ENCODE measurements around the gene SDK2. TPM values are rescaled to one million over a fixed set of nuclear protein-coding genes. Genes with fewer than 3 reads are reported as not detected.

SDK2 gene
- total and polyA plus RNA-seq, 2 of the 4 experiments (the other 2 are of a cell fraction), result under 0.01 to 0.03 TPM

GRCh38 chr17:73357318-73357717 is 286.9 kb downstream of the SDK2 start:
- H3K27ac ChIP-seq (ENCODE audit: insufficient read depth, low read length), result no peak overlapping the region
- no peak for ATAC-seq (ENCODE audit: low read depth)
- no peak overlapping the region for H4K8ac ChIP-seq (ENCODE audit: low read depth in 2 of 2, low read length in 2 of 2)
- no peak overlapping the region for H2BK5ac ChIP-seq (ENCODE audit: low read depth, low read length, poor library complexity, severe bottlenecking)
- dilution Hi-C loops (cut with HindIII; ENCODE audit: low sequenced_read_pairs, unreplicated experiment) (no loop called here), in situ Hi-C loops (cut with MboI; ENCODE audit: low sequenced_read_pairs) (loop anchor here (25.0 kb wide), 1 partner anchor 770 kb away; no protein-coding TSS in a partner anchor), intact Hi-C loops (cut with micrococcal nuclease) (no loop called here)
- H2AFZ ChIP-seq (replicated peaks; ENCODE audit: low read length, poor library complexity), result no peak overlapping the region
- no peak overlapping the region for H3K4ac ChIP-seq (ENCODE audit: low read depth, low read length)
- no peaks in the 10 kb centered on the region for H3K9me3 ChIP-seq (ENCODE audit: control insufficient read depth, insufficient read depth, low read length)
- H2BK15ac ChIP-seq (ENCODE audit: low read depth, low read length), result no peak overlapping the region
- ChIA-PET CTCF (no interaction called here), POLR2A (ENCODE audit: unreplicated experiment) (no interaction called here)
- H3K79me1 ChIP-seq (ENCODE audit: low read depth in 1 of 2, low read length in 2 of 2), result no peaks in the 10 kb centered on the region
- no peak overlapping the region for H3K18ac ChIP-seq (ENCODE audit: low read depth, low read length)
- no peak overlapping the region for H3K4me2 ChIP-seq (ENCODE audit: low read depth, low read length)
- no peak overlapping the region for H4K5ac ChIP-seq (ENCODE audit: low read depth, low read length)
- H3K4me1 ChIP-seq (ENCODE audit: control insufficient read depth, insufficient read depth, low read length), result peaks cover 2% of the 10 kb centered on the region; the same call in 1 of the 2 replicates
- no peak overlapping the region for H2AK5ac ChIP-seq (ENCODE audit: low read depth, low read length)
- H3K56ac ChIP-seq (ENCODE audit: extremely low read depth, insufficient read depth, low read length), result no peak overlapping the region
- H3K9ac ChIP-seq (ENCODE audit: low read depth, low read length), result no peak overlapping the region
- H2BK20ac ChIP-seq (ENCODE audit: low read depth, low read length), result no peak overlapping the region
- no peak overlapping the region for H2BK120ac ChIP-seq (ENCODE audit: low read depth, low read length)
- BruUV-seq (replicated peaks), result no TSS peak
- H3K27me3 ChIP-seq (ENCODE audit: control insufficient read depth, insufficient read depth, low read length), result peaks cover 10% of the 10 kb centered on the region
- H3K9me1 ChIP-seq (ENCODE audit: insufficient read depth, low read length), result no peaks in the 10 kb centered on the region
- TF ChIP-seq RCOR1 (IDR thresholded peaks at IDR 0.05; ENCODE audit: insufficient replicate concordance, low read length) (no peak), BHLHE40 (IDR thresholded peaks at IDR 0.05; ENCODE audit: low read depth, low read length) (no peak), USF2 (IDR thresholded peaks at IDR 0.05; ENCODE audit: low read depth, low read length) (no peak), CTCF (conservative IDR thresholded peaks at IDR 0.05; ENCODE audit: low read depth, low read length) (no peak), NFE2L2 (IDR thresholded peaks at IDR 0.05; ENCODE audit: low read depth, low read length) (no peak), FOS (IDR thresholded peaks at IDR 0.05; ENCODE audit: low read depth, low read length) (no peak)
- H3K14ac ChIP-seq (replicated peaks; ENCODE audit: low read depth, low read length), result no peak overlapping the region
- no peak overlapping the region for H3K4me3 ChIP-seq (ENCODE audit: insufficient read depth, low read depth, low read length)
- H4K91ac ChIP-seq (ENCODE audit: insufficient read depth, low read depth, low read length), result no peak overlapping the region
- no peak for DNase-seq
- H4K20me1 ChIP-seq (ENCODE audit: insufficient read depth, low read length), result no peaks in the 10 kb centered on the region; the same call in 1 of the 2 replicates
- H2AK9ac ChIP-seq (replicated peaks; ENCODE audit: low read depth, low read length, poor library complexity), result no peak overlapping the region
- no peak overlapping the region for H3K23ac ChIP-seq (ENCODE audit: low read depth, low read length)
- WGBS, 2 experiments (ENCODE audit: extremely low coverage in 2 of 2, insufficient read length in 1 of 2), result 76% methylated on average over 2 of the region's 9 CpGs; no CpG with 5 or more reads in 1 of the 2 experiments
- no peaks in the 10 kb centered on the region for H3K36me3 ChIP-seq (ENCODE audit: control insufficient read depth, insufficient read depth, low read length)
